Lung (tissue), 12 donors: ENCODE measurements around the gene APBA2. TPM values are rescaled to one million over a fixed set of nuclear protein-coding genes. Genes with fewer than 3 reads are reported as not detected.

Experiments used
- ATAC-seq: fragments of 200-7000 bp; cut with Tn5 transposase; one replicate; pipeline ENCODE4 v1.9.1; 2020; ENCODE audit warnings: moderate number of reproducible peaks; ENCODE audit not compliant: insufficient read depth, low FRiP score
- DNase-seq, 3 donors: peaks; one replicate each; pipeline ENCODE4 v3.0.0-alpha.2; 2013 to 2017
- H3K27ac ChIP-seq, 2 donors: one replicate each; pipeline ENCODE4 v1.5.1; 2013; ENCODE audit warnings: mild to moderate bottlenecking in 2 of 2, moderate library complexity in 2 of 2, control low read depth in 1 of 2, inconsistent platforms in 1 of 2, low read depth in 1 of 2, low read length in 1 of 2
- H3K27me3 ChIP-seq, 3 donors: one replicate each; pipeline ENCODE4 v1.5.1; 2013; ENCODE audit warnings: low read length in 2 of 3; ENCODE audit not compliant: control insufficient read depth in 3 of 3, insufficient read depth in 3 of 3
- H3K36me3 ChIP-seq, 4 donors: one replicate each; pipeline ENCODE4 v1.5.1; 2013; ENCODE audit warnings: low read length in 4 of 4, mild to moderate bottlenecking in 1 of 4, moderate library complexity in 1 of 4; ENCODE audit not compliant: control insufficient read depth in 4 of 4, insufficient read depth in 4 of 4
- H3K4me1 ChIP-seq, 5 donors: one replicate each; pipeline ENCODE4 v1.5.1; 2013; ENCODE audit warnings: low read length in 5 of 5, mild to moderate bottlenecking in 2 of 5, moderate library complexity in 1 of 5; ENCODE audit not compliant: control insufficient read depth in 5 of 5, insufficient read depth in 5 of 5
- H3K4me3 ChIP-seq: one replicate; pipeline ENCODE4 v1.5.1; 2013; ENCODE audit warnings: mild to moderate bottlenecking, control low read depth, moderate library complexity
- H3K9ac ChIP-seq, 2 donors: one replicate each; pipeline ENCODE4 v1.5.1; 2013; ENCODE audit warnings: low read length in 2 of 2, control low read depth in 1 of 2; ENCODE audit not compliant: insufficient read depth in 1 of 2
- H3K9me3 ChIP-seq, 4 donors: one replicate each; pipeline ENCODE4 v1.5.1; 2013; ENCODE audit warnings: low read length in 3 of 4, mild to moderate bottlenecking in 1 of 4, moderate library complexity in 1 of 4; ENCODE audit not compliant: control insufficient read depth in 4 of 4, insufficient read depth in 3 of 4
- CTCF ChIP-seq: IDR thresholded peaks from 2 replicates; pipeline ENCODE4 v1.5.1; 2012; ENCODE audit warnings: mild to moderate bottlenecking; ENCODE audit errors: control extremely low read depth, extremely low read depth
- WGBS, 2 donors: extraction: QIAGEN DNeasy Blood & Tissue Kit; methylation state at CpG; one replicate each; pipeline ENCODE4 v1.1.7; 2013; 5-methylcytosine and 5-hydroxymethylcytosine counted together
- polyA plus RNA-seq, 2 donors: library from polyadenylated mRNA; stranded (reverse); fragments of 200-250 nt; gene quantifications; one replicate each; pipeline ENCODE4 v1.2.1, GENCODE V29; 2013
- total RNA-seq, 2 donors: library from RNA; depleted of rRNA in 1 of 2; stranded (reverse); fragments of >200 nt in 1 of 2; gene quantifications; one replicate each; pipeline ENCODE4 v1.2.1, GENCODE V29; 2014 to 2021
- donor health status: control.
- donor health status: control.
- donor health status: Bipolar disorder and iron deficiency.
- donor health status: healthy.
- donor health status: DM: yes; HTN: yes; CAD: no.

The APBA2 gene
- total and polyA plus RNA-seq, 4 donors: 1.6 to 18.3 (median 4.5) TPM

DNA sequence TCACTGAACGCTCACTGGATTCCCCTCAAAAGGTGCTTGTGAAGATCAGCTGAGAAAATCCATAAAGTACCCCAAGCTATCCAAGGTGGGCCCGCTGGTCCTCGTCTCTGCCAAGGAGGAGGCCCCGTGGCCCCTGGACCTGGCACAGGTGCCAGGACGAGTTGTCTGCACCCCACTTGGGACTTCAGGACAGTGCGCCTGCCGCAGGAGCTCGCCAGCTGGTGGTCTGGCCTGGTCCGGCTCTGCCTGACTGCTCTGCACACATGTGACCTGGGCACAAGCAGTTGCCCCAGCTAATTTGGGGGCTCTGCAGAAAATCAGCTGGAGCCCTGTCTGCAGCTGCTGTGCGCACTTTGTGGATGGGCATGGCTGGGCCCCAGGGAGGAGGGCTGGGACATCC is 224.0 kb downstream of the APBA2 start:
- Histone ChIP-seq H3K9ac (no peak overlapping the region), H3K4me3 (no peak overlapping the region), H3K4me1 (peaks cover 0 to 9% (median 4%) of the 10 kb centered on the region in 5 donors), H3K27ac (no peak overlapping the region), H3K27me3 (no peaks in the 10 kb centered on the region), H3K36me3 (peaks cover 0 to 5% (median 1%) of the 10 kb centered on the region in 4 donors), H3K9me3 (no peaks in the 10 kb centered on the region)
- WGBS, 2 donors: 91 to 94% methylated on average over 10 of the region's 10 CpGs
- DNase-seq: no peak
- no peak for ATAC-seq
- TF ChIP-seq CTCF: no peak

- H3K4me3 ChIP-seq: no peak overlapping the region
These were observed 224.4 kb downstream of the APBA2 start for GRCh38 chr15:29110176-29110575.

GRCh38 chr15:29110733-29111132 is 225.0 kb downstream of the APBA2 start:
- H3K4me1 ChIP-seq: peaks cover 0 to 11% (median 5%) of the 10 kb centered on the region in 5 donors
- no peak for TF ChIP-seq CTCF
- 91 to 94% methylated on average over 9 of the region's 9 CpGs for WGBS, 2 donors
- H3K9ac ChIP-seq: no peak overlapping the region
- H3K9me3 ChIP-seq: no peaks in the 10 kb centered on the region
- H3K4me3 ChIP-seq: no peak overlapping the region
- peaks cover 0 to 5% (median 1%) of the 10 kb centered on the region in 4 donors for H3K36me3 ChIP-seq
- no peaks in the 10 kb centered on the region for H3K27me3 ChIP-seq
- ATAC-seq (no peak), DNase-seq (no peak)
- H3K27ac ChIP-seq: no peak overlapping the region

More at GRCh38 chr15:29110176-29110575, 224.4 kb downstream of the APBA2 start:
- WGBS, 2 donors: 90 to 91% methylated on average over 5 of the region's 5 CpGs
- no peak for ATAC-seq
- DNase-seq: no peak
- peaks cover 0 to 10% (median 5%) of the 10 kb centered on the region in 5 donors for H3K4me1 ChIP-seq
- peaks cover 0 to 5% (median 1%) of the 10 kb centered on the region in 4 donors for H3K36me3 ChIP-seq
- no peak overlapping the region for H3K9ac ChIP-seq
- H3K27me3 ChIP-seq: no peaks in the 10 kb centered on the region
- H3K9me3 ChIP-seq: no peaks in the 10 kb centered on the region
- no peak for TF ChIP-seq CTCF
- H3K27ac ChIP-seq: no peak overlapping the region

DNA sequence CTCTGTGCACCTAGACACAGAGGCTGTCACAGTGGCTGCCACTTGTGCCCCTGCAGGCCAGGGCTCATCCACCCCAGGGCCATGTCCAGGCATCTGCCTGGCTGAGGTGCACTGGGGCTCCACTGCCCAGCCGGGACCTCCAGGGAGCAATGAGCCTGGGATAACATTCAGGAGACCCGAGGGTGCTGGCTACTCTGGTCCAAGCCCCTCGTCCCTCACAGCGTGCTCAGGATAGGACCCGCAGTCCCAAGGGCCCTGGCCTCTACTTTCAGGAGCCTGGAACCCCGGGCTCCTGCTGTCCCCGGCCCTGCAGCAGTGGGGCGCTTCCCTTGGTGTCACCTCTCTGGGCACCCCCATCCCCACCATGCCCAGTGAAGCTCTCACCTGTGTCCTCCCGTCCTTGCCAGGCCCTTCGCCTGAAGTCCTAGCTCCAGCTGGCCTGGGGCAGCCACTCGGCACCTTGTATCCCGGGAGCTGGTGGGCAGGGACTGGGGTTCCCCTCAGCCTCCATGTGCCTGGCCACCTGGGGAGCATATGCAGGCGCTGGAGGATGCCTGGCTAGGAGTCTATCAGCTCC is 226.0 kb downstream of the APBA2 start:
- Histone ChIP-seq H3K4me1 (peaks cover 0 to 15% (median 5%) of the 10 kb centered on the region in 5 donors), H3K9me3 (no peaks in the 10 kb centered on the region), H3K4me3 (no peak overlapping the region), H3K27ac (no peak overlapping the region), H3K36me3 (peaks cover 0 to 5% (median 1%) of the 10 kb centered on the region in 4 donors), H3K27me3 (no peaks in the 10 kb centered on the region), H3K9ac (no peak overlapping the region)
- ATAC-seq (no peak), DNase-seq (no peak)
- WGBS, 2 donors: 89 to 95% methylated on average over 13 of the region's 13 CpGs
- TF ChIP-seq CTCF: no peak
